Stimulated activated CD4-positive, alpha-beta T cell treated with anti-CD3 and anti-CD28 coated beads, Interleukin-1b, Interleukin-23, amount 100 ng/mL, for 48 hours (primary cell): ENCODE results near the gene SPATA22.
"Not testable (repeated sequence)": the region's sequence is repeated elsewhere in the genome, so short reads cannot be mapped to it uniquely, and the experiment has no call there.

Source experiments
- DNase-seq: peaks from one replicate; pipeline ENCODE4 v3.0.0-alpha.2; 2020

The SPATA22 gene, protein sequence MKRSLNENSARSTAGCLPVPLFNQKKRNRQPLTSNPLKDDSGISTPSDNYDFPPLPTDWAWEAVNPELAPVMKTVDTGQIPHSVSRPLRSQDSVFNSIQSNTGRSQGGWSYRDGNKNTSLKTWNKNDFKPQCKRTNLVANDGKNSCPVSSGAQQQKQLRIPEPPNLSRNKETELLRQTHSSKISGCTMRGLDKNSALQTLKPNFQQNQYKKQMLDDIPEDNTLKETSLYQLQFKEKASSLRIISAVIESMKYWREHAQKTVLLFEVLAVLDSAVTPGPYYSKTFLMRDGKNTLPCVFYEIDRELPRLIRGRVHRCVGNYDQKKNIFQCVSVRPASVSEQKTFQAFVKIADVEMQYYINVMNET

DNA sequence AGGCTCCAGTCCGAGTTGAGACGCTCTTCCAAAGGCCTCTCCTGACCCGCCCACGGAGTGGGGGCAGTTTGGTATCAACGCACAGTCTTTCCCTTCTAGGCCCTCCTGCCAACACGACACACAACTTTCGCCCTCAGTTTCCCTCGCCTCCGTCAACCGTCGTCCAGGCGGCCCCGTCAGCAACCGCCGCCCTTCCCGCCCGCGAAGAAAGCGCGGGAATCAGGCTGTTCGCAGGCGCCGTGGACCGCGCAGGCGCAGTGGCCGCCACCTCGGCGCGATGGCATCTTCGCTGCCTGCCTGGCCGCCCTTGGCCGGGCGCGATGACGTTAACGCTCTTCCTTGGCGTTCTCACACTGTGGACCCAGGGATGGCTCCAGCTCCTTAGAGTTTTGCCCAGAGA, at the start of gene SPATA22:
TSS of gene SPATA22 (minus strand) at position 221 of the 400 bp plus-strand sequence. CDS start 2,494 bp downstream, outside the sequence.
- DNase-seq = no peak

DNA sequence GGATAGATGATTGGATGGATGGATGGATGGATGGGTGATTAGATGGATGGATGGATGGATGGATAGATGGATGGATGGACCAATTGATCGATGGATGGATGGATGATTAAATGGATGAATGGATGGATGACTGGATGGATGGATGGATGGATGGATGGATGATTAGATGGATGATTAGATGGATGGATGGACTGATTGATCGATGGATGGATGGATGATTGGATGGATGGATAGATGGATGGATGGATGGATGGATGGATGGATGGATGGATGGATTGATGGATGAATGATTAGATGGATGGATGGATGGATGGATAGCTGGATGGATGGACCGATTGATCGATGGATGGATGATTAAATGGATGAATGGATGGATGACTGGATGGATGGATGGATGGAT, 47.9 kb upstream of the SPATA22 start:
- not testable (repeated sequence) for DNase-seq

DNA sequence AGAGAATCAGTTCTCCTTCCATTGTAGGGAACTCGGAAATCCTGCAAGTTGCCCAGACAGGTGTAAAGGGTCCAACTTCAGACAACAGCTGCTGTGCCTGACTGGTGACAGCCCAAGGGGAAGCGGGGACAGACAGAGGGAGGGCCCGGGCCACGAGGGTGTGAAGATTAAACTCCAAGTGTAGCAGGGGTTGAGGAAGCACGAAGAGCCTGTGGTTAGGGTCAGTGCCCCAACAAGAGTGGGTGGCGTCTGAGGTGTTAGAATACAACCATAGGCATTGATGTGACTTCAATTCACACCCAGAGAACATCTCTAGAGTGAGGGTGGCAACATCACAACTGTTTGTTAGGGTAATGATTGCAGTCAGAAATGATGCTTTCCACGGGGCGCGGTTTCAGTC, 43.3 kb upstream of the SPATA22 start:
- DNase-seq = no peak

DNA sequence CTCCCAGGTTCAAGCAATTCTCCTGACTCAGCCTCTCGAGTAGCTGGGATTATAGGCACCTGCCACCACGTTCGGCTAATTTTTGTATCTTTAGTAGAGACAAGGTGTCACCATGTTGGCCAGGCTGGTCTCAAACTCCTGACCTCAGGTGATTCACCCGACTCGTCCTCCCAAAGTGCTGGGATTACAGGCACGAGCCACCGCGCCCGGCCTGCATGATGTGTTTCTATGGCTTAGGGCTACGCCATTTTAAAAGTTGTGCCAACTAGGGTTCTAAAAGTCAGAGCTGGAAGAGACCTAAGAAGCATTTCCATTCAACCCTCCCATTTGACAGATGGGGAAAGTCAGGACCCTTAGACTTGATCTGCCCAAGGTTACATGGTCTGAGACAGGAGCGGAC, 42.5 kb upstream of the SPATA22 start:
- DNase-seq = not testable (repeated sequence)

DNA sequence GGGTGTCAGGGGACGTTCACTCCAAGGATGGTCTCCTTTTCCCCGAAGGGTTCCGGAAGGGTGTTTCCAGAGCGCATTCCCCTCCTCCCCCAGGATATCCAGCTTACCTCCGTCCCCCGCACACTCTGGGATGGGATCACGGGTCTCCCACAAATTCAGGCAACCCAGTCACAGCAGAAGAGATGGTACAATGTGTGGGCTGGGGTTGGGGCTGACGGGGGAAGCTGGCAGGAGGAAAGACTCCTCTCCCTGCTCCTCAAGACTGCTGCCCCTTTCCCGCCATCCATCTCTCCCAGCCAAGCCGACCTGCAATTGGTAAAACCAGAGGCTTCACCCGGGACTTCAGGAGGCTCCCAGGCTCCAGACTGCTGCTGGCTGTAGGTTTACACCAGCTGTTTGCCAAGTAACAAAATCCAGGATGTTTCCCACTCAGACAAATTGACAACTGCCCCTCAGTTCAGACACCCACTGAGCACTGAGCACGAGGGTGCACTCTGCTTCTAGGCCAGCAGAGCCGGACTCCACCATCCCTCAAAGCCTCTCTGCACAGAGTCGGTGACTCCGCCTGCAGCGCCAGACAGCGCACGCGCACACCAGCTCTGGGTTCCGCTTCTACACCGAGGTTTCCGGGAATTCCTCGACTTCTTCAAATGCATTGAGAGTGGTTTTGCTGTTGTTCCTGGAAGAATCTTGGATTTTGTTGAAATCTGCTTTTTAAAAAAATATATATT, 41.9 kb upstream of the SPATA22 start:
- no peak for DNase-seq

DNA sequence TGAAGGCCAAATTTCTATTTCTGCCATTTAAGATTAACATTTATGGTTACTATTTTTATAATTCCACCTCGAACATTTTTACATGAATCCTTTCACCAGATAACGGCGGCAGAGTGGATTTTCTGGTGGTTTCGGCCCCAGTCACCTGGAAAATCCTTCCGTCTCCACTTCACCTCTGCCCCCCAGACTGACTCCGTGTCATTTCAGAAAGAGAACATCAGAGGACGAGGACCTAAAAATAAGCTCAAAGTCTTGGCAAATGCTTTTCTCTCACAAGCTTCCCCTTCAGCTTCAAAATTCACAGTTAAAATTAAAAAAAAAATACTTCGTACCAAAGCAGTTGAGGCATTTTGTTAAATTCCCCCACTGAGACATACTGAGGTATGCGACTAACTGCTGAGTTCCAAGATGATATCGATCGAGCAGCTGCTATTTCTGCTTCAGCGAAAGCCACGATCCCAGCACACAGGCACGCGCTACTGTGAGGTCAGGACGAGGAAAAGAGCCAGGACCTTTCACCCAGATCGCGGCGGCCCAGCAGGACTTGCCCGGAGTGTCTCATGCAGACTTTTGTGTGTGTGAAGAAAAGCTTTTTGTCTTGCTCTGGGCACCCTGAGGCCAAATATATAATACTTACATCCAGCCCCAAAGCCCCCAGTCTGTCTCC, 41.0 kb upstream of the SPATA22 start:
- DNase-seq = no peak

DNA sequence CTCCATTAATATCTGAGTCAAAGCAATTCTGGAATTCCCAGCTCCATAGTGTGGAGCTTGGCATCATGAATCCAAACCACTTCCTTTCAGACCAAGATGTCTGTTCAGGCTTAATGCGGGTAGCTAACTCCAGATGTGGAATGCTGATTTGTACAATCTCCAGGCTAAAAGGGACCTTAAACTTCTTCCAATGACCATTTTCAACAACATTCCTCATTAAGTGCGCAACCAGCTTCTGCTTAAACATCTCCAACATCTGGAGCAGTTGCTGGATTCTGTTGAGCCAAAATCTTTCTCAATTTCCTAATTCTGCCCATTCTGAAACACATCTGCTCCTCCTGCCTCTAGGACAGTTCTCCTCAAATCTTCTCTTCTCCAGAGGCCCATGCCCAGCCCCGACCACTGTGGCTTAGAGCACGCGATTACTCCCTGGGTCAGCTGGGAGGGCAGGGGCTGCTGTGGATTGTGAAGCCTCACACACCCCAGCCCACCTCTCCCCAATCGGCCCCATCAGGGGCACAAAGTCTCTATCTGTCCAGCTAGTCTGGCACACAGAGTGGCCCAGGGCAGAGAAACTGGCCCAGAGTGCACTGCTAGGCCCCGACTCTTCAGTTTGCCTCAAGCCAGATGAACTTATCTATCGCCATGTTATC, 40.4 kb upstream of the SPATA22 start:
- DNase-seq = no peak

DNA sequence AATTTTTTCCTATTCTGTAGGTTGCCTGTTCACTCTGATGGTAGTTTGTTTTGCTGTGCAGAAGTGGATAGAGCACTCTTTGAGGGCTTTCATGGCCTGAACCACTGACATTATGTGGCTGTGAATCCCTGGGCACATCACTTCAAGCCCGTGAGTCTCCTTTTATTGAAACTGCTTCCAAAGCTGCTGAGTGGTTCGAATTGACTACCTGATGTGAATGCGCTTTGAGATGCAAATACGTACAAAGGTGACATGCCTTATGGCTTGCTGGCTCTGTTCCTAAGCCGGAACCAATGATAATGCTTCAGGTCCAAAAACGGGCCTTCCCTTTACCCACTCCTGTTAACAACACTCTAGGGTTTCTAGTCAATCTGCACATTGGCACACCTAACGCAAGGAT, 38.5 kb upstream of the SPATA22 start:
- DNase-seq = no peak

DNA sequence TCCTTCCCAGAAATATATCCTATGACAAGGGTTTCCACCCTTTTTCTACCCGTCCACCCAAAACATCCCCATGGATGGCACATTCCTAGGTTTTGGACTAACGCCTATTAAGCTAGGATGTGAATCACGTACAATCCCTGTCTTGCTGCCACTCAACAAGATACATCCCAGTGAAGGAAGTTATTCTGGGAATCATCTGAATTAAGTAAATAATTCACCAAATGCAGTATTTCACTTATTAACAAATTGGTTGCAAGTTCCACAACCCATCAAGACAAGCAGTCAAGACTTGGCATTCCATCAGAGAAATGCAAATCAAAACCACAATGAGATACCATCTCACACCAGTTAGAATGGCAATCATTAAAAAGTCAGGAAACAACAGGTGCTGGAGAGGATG, 36.2 kb upstream of the SPATA22 start:
- DNase-seq = no peak

DNA sequence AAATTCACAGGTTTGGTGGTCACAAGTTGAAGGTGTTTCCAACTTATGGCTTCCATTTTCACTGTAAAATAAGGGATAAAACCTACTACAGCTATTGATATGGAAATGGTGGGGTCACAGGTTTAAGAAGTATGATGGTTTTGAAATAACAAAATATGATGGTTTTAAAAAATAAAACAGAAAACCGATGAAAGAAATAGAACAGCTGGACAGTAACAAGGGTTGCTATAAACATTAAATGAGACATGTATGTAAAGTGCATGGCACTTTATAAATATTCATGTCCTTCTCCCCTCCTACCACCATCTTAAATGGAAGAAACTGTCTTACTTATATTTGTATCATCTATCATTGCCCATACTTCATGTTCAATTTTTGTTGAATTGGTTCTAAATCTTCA, 35.5 kb upstream of the SPATA22 start:
- no peak for DNase-seq

DNA sequence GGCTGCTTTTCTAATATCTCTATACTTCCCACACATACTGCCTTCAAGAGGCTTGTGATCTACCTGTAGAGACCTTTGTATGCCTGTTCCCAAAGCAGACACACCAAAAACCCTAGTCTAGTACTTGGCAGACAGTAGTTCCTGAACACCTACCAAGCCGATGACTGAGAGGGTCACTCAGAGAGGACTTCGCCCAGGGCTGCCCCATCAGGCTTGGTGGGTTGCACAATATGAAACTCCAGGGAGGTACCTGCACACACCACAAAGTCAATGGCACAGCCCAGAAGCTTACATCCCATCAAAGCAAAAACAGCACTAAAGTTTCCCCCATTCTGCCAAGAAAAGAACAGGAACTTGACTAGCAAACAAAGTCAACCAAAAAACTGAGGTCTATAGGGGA, 34.4 kb upstream of the SPATA22 start:
- DNase-seq = no peak

DNA sequence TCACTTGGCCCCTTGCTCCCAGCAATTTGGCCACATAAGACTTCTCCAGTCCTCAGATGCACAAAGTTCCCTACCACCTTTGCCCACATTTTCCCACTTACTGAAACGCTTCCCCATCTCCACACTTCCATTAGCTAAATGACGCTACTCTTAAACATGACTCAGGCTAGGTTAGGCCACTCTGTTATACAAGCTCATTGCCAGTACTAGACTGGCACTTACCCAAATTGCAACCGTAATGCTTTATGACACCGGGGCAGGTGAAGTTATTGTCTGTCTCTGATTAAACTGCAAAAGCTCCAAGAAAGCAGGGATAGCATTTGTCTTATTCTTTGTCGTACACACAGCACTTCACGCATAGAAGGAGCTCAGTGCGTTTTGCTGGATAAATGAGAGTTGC, 33.4 kb upstream of the SPATA22 start:
- no peak for DNase-seq

DNA sequence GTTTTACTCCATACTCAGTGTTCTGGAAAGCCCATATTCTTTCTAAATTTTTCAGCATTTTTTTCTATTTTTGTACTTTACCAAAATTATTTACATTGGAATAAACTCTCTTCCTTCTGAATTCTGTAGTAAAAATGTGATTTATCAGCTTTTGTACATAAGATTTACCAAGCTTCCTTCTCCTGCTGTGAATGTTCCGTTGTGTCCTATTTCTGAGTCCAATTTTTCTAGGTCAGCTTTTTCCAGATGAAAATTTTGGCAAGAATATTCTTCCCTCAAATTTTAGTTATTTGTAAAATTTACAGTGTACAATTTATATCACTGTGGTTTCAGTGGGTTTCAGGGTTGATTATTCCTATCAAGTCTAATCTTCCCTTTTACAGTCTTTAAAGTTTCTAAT, 31.7 kb upstream of the SPATA22 start:
- DNase-seq = no peak

DNA sequence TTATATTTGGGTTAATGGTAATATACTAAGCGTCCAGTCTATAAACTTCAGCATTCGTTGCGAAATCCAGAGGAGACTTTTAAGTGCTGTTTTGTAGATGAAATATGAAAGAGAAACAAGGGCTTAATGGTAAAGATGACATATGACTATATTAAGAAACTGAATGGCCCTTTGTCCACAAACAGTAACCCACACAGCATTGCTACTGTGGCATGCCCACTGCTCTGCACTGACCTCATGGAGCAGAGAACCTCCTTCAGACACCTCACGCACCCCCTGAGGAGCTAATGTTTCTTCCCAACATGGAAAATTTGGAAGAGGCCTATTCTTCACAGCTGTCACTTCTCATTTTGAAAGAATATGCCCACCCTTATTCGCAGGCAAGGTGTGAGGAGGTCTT, 30.8 kb upstream of the SPATA22 start:
- no peak for DNase-seq

DNA sequence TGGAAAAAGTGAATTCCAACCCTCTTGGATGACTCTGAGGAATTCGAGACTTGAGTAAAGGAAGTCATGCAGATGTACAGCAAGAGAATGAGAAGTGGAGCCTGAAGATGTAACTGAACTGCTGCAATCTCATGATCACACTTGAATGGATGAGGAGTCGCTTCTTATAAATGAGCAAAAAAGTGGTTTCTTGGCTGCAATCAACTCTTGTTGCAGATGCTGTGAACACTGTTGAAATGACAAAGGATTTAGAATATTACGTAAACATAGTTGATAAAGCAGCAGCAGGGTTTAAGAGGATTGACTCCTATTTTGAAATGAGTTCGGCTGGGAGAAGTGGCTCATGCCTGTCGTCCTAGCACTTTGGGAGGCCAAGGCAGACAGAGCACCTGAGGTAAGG, 29.7 kb upstream of the SPATA22 start:
- no peak for DNase-seq

DNA sequence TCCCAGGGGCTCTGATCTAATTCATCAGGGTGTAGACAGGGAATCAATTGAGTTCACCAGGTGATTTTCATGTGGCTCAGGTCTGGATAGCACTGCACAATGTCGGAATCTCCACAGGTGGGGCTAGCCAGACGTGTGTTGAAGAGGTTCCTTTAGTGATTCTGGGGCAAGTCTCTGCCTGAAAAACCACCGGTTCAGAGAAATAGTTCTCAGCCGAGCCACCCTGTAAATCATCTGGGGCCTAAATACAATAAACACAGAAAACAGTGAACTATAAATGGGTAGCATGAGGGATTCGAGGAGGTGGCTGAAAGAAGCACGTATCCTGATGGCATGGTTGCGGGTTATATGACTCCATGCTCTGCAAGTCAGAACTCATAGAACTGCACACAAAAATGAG, 25.5 kb upstream of the SPATA22 start:
- DNase-seq = no peak

DNA sequence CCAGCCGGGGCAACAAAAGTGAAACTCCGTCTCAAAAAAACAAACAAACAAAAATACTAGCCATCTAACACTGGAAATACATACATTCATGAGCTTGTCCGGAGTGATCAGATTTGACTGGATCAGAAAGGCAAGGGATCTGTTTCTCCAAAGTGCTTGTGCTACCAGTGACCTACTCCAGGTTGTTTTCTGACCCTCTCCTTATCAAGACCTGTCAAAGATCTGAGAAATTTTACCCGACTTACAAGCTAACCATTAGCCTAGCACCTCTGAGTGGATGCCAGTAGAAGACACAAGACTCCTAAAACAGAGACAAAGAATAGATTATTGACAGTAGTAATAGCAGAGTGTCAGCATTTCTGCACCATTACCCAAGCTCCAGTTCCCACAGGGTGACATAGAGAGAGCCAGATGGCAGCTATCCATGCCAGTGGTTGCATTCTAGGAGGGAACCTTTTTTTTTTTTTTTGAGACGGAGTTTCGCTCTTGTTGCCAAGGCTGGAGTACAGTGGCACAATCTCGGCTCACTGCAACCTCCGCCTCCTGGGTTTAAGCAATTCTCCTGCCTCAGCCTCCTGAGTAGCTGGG, 14.0 kb upstream of the SPATA22 start:
- DNase-seq = no peak

DNA sequence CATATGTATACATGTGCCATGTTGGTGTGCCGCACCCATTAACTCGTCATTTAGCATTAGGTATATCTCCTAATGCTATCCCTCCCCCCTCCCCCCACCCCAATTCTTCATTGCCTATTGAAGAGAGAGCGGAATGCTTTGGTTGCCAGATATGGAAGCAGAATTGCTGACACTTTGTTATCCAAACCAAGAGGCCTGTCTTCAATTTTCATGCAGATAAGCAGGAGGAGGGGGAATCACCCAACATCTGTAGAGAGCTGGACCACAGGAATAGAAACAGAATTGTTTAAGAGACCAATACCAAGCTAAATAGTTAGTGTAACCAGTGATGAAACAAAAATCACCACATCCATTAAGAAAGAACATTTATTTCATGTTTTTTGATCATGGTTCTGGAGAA, 11.2 kb upstream of the SPATA22 start:
- DNase-seq = no peak

DNA sequence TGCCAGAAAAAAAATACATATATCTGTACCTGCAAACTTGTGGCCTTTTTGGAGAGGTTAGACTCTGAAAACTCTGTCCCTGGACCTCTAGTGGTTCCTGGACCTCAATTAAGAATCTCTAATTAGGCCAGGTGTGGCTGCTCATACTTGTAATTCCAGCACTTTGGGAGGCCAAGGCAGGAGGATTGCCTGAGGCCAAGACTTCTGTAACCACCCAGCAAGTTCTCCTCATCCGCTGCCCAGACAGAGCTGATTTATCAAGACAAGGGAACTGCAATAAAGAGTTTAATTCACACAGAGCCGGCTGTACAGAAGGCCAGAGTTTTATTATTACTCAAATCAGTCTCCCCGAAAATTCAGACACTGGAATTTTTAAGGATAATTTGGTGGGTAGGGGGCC, 8.4 kb upstream of the SPATA22 start:
- no peak for DNase-seq

DNA sequence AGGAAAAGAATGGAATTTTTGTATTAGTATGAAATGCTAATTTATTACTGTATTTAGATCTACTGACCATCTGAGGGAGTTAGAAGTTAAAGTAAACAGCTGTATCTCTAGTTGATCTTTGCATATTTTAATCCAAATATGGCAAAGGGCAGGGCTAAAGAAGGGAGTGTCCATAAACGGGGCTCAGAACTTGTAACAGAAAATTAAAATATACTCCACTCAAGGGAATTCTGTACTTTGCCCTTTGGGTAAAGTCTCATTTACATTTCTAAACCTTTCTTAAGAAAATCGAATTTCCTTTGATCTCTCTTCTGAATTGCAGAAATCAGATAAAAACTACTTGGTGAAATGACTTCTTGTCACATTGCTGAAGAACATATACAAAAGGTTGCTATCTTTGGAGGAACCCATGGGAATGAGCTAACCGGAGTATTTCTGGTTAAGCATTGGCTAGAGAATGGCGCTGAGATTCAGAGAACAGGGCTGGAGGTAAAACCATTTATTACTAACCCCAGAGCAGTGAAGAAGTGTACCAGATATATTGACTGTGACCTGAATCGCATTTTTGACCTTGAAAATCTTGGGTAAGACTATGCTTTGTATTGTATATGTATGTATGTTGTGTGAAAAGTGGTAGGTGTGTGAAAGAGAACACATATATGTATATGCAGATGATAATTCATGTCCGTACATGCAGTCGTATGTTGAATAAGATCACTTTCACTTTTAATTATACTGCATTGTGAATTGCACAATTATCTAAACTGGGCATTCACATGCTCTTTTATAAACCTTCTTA, 4.4 kb upstream of the SPATA22 start, which contains the start of gene ASPA:
TSS of gene ASPA (plus strand) at position 186 of the 799 bp plus-strand sequence. CDS start at position 349, 163 bp downstream.
- DNase-seq = no peak

DNA sequence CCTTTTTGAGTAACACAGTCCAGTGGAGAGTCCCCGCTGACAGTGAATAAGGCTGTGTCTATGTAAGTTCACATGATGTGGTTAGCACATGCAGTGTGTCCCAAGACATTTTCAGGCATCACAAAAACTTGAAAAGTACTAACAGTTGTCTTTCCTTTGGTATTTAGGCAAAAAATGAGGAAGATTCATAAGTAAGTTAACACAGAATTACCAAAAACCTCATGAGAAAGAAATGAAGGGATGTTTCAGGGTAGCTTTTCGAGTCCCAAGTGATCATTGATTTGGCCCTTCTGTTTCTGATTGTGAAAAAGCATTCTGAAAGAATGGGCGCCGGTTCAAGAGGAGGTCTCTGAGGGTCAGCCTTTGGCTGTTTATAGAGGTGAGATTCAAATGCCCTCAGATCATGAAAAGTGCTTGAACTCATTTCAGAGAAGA, 3.6 kb upstream of the SPATA22 start:
- no peak for DNase-seq

DNA sequence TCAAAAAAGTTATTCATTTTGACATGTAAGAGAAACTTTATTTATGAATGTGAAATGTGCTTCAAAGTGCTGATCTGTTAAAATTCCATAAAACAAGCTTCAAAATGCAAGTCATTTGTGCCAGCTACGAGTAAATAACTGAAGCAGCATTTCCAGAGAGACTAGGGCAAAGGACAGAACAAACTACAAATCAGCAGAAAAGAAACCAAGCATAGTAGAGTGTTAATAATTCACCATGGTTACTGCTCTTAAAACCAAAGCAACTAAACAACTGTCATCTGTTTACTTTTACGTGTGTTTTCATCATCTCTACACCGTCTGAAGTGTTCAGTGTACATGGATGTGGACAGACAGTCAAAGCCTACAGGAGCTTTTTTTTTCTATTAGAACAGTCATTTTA, 2.6 kb upstream of the SPATA22 start:
- DNase-seq = no peak
